GM23338 (cell line): ENCODE measurements around the gene MTFR1L.

Experiments
- CTCF ChIP-seq, 2 experiments: fragments of 200-600 bp in 1 of 2; sonication (generic) in 1 of 2; conservative IDR thresholded peaks; 2 replicates each; pipeline versions ENCODE4 v1.5.1 to v1.6.1; 2016 to 2017; ENCODE audit warnings: antibody characterized with exemption in 2 of 2, low read depth in 2 of 2, mild to moderate bottlenecking in 2 of 2, moderate library complexity in 1 of 2
- EZH2 ChIP-seq: fragments of 200-600 bp; sonication (generic); IDR thresholded peaks from one replicate; pipeline ENCODE4 v1.8.0; 2017; ENCODE audit warnings: antibody characterized with exemption, mild to moderate bottlenecking, low read depth; ENCODE audit not compliant: unreplicated experiment
- JUNB ChIP-seq: IDR thresholded peaks from one replicate; pipeline ENCODE4 v1.6.1; 2016; ENCODE audit warnings: antibody characterized with exemption; ENCODE audit not compliant: unreplicated experiment
- POLR2AphosphoS5 ChIP-seq: IDR thresholded peaks from 2 replicates; pipeline ENCODE4 v1.6.1; 2016; ENCODE audit warnings: antibody characterized with exemption, low read depth
- TF ChIP-seq, protein P1 (sequence below): IDR thresholded peaks from one replicate; pipeline ENCODE4 v1.6.1; 2018; ENCODE audit warnings: antibody characterized with exemption; ENCODE audit not compliant: unreplicated experiment

- TF ChIP-seq CTCF (conservative IDR thresholded peaks at IDR 0.05; ENCODE audit: low read depth in 2 of 2) (no peak), POLR2AphosphoS5 (no peak), EZH2 (no peak), JUNB (no peak)
- TF ChIP-seq, protein P1, sequence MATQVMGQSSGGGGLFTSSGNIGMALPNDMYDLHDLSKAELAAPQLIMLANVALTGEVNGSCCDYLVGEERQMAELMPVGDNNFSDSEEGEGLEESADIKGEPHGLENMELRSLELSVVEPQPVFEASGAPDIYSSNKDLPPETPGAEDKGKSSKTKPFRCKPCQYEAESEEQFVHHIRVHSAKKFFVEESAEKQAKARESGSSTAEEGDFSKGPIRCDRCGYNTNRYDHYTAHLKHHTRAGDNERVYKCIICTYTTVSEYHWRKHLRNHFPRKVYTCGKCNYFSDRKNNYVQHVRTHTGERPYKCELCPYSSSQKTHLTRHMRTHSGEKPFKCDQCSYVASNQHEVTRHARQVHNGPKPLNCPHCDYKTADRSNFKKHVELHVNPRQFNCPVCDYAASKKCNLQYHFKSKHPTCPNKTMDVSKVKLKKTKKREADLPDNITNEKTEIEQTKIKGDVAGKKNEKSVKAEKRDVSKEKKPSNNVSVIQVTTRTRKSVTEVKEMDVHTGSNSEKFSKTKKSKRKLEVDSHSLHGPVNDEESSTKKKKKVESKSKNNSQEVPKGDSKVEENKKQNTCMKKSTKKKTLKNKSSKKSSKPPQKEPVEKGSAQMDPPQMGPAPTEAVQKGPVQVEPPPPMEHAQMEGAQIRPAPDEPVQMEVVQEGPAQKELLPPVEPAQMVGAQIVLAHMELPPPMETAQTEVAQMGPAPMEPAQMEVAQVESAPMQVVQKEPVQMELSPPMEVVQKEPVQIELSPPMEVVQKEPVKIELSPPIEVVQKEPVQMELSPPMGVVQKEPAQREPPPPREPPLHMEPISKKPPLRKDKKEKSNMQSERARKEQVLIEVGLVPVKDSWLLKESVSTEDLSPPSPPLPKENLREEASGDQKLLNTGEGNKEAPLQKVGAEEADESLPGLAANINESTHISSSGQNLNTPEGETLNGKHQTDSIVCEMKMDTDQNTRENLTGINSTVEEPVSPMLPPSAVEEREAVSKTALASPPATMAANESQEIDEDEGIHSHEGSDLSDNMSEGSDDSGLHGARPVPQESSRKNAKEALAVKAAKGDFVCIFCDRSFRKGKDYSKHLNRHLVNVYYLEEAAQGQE: no peak
Measured at GRCh38 chr1:25798666-25799351, 20.9 kb upstream of the MTFR1L start.
